Occipital lobe (tissue), 2 donors: ENCODE results near the gene CDC123. TPM values are rescaled to one million over a fixed set of nuclear protein-coding genes. Genes with fewer than 3 reads are reported as not detected.
A peak's percentile ranks its signal among the peaks of the same experiment; 100 is the strongest.
"Not testable (repeated sequence)": the region's sequence is repeated elsewhere in the genome, so short reads cannot be mapped to it uniquely, and the experiment has no call there.

Experiments
- DNase-seq: peaks from one replicate; lab custom pipeline; 2025; lab: John Stamatoyannopoulos, UW
- total RNA-seq: library from RNA; depleted of rRNA; stranded (reverse); fragments of >200 nt; gene quantifications from one replicate; pipeline ENCODE4 v1.2.3, GENCODE V29; 2014

Gene CDC123
- total RNA-seq, 1 donor from 2014 or later, result 105 TPM

DNA sequence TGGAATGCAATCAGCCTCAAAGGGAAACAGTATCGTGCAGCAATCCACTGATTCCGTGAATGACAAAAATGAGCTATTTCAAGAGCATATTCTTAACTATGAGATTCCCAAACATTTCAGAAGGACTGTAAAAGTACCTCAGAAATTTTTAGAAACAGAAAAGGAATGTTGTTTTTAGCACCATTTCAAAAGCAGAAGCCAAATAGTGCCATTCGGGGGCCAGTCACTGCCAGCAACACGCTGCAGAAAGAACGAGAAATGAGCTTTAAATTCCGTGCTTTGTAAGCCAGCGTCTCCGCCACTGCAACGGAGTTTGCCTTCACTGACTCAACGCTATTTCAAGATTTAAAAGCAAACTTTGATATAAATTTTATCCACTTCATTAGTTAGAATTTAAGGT lies 6.6 kb upstream of the CDC123 start:
- DNase-seq, result no peak

DNA sequence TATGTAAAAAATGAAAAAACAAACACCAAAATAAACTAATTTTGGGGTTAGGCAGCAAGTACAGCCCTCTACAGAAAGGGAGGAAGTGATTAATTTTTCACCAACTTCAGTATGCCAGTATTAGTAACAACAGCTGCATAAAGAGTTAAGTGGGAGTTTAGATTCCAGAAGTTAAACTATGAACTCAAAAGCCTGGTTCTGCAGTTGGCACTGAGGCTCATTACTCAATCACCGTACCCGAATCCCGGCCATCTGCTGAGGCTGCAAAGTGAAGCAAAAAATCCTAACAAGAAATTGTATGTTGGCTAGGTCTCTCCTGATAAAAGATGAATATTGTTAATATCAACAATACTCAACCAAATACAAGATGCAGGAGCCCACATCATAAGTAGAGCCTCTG lies 4.3 kb upstream of the CDC123 start:
- DNase-seq, result no peak

DNA sequence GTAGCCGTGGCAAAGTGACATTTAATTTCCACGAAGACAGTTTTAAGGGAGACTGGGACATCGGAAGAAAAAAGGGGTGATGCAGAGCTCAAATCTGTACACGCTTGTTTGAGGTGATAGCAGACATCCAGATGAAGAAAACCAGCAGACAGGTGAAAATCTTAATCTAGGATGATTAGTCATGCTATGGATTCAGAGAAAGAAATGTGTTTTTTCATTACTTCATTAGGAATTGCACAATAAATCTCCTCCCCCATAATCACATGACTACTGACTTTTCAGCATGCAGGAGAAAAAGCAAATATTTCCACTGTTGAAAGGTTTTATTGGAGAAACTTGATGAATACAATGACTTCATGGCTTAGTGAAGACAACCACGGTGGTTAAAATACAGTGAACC lies 2.8 kb upstream of the CDC123 start:
- DNase-seq, result no peak

DNA sequence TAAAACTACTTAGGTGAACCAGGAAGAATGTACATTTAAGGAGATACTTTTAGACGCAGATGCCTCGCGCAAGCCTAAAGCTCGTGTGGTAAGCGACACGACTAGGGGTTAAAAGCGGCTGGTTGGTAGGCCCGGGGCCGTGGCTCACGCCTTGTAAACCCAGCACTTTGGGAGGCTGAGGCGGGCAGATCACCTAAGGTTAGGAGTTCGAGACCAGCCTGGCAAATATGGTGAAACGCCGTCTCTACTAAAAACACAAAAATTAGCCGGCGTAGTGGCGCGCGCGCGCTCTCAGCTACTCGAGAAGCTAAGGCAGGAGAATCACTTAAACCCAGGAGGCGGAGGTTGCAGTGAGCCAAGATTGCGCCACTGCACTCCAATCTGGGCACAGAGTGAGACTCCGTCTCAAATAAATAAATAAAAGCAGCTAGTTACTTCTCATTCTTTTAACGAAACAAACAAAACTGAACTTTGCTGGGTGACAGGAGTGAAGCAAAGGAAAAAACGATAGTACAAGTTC lies 1.2 kb upstream of the CDC123 start:
- peak; percentile 15 for DNase-seq

DNA sequence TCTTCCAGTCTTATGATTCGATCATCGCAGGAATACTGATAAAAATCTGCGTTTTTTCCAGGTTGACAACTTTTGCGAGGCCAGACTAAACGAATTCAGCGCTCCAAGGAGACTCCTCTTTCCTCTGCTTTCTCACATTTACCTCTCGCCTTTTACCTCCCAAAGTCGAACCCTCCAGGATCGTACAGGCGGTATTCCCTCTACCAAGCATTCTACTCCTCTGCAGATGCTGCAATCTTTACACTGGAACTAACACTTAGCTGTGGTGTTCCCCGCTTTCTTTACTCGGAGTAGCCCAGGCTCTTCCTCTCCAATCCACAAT lies 746 bp upstream of the CDC123 start:
- DNase-seq, result no peak

DNA sequence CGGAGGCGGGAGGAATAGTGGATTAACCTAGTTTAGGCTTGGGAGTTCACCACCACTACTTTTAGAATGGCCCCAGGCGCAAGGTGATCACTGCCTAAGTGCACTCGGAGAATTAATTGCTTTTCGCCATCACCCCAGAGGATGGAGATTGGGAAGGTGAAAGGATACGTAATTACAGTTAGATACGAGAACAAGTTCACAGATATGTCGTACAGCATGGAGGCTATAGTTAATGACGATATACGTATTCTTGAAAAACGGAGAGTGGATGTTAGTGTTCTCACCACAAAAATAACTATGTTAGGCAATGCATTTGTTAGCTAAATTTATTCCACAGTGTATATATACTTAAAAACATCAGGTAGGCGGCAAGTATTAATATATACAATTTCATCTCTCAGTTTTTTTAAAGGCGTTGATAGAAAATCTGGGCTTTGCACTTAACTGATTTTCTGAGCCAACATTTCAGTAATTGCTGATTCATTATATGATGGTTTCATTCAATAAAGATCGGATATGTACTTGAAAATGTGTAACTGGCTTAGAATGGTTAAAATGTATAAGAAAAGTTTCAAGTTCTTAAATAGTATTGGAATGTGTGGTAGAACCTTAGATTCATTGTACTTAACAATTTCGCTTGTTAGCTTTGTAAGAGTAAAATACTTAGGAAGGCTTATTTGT lies 683 bp downstream of the CDC123 start:
- no peak for DNase-seq

DNA sequence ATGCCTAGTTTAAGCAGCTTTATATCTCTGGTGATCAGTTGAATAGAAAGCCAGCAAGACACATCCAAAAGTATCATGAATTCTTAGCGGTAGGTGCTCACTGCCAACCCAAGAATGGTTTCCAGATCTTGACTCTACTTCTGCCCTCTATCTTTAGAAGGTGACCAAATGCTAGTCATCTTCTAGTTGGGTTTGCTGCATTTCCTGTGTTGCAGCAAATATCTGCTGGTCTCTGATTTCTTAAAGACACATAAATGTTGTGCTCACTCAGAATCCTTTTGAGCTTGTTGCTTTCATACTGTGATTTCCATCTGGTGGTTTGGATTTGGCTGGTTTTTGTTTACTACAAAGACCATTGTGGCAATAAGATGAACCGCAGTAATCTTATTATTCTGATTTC lies 2.2 kb downstream of the CDC123 start:
- DNase-seq, result no peak

DNA sequence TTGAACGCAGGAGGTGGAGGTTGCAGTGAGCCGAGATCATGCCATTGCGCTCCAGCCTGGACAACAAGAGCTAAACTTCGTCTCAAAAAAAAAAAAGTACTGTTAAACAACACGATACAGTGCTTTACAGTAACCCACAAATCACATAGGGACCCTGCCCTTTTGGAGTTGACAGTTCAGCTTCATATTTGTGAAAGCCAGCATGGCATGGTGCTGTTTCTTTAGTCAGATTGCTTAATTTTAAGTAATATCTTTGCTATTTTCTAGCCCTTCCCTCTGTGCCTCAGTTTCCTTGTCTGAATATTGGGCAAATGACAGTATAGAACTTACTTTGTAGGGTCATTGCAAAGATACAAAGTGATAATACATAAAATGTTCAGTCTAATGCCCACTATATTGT lies 4.9 kb downstream of the CDC123 start:
- DNase-seq, result no peak

DNA sequence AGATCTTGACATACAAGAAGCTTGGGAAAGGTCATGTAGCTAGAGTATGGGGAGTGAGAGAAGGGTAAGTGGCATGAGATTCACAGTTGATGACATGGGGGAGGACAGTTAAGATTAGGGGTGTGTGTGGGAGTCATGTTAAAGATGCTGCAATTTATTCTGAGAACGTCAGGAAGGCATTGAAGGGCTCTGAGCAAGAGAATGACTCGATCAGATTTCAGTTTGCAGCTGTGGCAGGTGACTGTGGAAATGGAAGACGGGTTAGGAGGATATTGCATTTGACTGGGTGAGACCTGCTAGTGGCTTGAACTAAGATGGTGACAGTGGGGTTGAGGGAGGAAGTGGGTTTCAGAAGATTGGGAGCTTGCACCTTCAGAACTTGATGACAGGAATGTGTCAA lies 5.6 kb downstream of the CDC123 start:
- no peak for DNase-seq

DNA sequence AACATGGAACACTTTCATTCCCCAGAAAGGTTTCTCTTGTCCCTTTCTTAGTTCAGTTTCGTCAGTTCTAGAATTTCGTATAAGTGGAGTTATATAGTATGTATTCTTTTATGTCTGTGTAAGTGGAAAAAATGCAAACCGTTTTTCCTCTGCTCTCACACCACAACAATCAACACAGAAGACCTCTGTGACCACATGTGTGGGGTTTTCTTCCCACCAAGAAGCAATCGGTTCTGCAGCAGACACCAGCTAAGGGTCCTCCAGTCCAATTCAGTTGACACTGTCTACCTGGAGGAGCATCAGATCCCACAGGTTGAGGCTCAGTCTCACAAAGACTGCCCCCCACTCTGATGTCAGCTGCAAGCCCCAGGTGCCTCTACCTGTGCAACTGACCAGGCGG lies 6.2 kb downstream of the CDC123 start:
- no peak for DNase-seq

DNA sequence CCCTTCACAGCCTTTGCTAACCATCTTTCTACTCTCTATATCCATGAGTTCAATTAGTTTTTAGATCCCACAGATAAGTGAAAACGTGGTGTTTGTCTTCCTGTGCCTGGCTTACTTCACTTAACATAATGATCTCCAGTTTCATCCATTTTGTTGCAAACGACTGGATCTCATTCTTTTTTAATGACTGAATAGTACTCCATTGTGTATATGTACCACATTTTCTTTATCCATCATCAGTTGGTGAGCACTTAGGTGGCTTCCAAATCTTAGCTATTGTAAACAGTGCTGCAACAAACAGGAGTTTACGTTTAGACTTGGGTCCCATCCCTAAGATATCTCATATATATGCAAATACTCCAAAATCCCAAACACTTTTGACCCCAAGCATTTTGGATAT lies 9.1 kb downstream of the CDC123 start:
- DNase-seq, result no peak

DNA sequence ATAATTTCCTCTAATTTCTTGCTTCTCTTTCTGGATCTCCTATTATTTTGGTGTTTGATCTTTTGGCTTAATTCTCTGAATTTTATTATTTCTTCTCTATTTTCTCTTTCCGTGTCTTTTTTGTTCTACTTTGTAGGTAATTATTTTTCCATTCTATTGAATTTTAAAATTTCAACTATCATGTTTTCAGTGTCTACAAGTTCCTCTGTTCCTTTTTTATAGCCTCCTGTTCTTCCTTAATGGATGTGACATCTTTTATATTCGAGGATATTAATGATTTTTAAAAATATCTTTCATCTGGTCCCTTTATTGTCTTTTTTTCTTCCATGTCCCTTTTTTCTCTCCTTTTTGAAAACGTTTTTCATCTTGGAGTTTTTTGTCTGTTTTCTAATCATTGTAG lies 11.1 kb downstream of the CDC123 start:
- DNase-seq, result no peak

DNA sequence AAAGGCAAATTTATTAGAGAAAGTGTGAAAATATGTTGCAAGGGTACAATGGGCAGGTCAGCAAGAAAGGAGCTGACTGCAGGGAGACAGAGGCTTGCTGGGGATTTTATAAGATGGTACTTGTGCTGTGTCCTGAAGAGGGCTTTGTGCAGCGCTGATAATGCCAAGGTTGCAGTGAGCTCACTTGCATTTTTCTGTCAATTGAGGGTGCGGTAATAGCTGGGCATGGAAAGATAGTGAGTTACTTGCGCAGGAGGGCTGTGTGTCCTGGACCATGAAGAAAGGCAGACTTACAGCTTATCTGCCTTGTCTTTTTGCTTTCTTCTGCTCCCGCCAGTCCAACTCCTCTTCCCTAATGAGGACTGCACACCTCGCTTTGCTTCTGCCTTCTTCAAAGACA lies 12.5 kb downstream of the CDC123 start:
- DNase-seq, result no peak

DNA sequence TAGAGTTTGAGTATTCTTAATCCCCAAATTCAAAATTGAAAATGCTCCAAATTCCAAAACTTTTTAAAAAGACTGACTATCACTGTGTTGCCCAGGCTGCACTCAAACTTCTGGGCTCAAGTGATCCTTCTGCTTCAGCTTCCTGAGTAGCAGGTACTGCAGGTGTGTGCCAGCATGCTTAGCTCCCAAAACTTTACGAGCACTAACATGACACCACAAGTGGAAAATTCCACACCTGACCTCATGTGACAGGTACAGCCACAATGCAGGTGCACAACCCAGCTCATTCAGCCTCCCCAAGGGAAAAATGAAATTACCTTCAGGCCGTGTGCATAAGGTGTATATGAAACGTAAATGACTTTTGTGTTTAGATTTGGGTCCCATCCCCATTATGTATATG lies 16.5 kb downstream of the CDC123 start:
- DNase-seq, result no peak

DNA sequence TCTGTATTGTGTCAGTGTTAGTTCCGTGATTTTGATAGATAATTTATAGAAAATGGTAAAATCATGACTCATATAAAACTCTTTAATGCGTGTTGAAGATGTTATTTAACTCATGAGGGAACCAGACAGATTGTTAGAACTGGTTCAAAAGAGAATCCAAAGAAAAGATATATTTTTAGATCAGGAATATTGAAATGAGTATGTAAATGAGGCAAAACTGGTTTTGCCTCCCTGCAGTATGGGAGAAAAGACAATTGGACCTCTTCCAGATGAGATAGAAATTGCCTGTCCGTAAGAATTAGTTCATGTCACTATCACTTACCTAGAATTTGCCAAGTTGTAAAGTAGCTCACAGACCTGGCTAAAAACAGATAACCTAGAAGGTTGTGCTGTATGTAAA lies 17.6 kb downstream of the CDC123 start:
- no peak for DNase-seq

DNA sequence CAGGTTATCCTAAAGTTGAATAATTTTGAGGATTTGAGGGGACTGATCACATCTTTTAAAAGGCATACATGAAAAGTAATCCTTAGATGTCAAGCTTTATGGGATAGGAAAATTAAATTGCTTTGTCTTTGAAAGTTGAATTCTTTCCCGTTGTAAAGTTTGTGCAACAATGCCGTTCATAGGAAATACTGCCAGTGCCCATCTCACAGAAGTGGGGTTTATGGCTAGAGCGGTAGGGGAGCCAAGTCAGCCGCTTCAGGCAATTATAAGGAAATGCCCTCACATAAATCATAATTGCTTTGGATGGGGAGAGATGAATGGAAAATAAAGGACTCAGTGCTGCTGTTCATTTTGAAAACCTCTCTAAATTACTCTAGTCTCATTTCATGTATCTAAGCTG lies 18.1 kb downstream of the CDC123 start:
- no peak for DNase-seq

DNA sequence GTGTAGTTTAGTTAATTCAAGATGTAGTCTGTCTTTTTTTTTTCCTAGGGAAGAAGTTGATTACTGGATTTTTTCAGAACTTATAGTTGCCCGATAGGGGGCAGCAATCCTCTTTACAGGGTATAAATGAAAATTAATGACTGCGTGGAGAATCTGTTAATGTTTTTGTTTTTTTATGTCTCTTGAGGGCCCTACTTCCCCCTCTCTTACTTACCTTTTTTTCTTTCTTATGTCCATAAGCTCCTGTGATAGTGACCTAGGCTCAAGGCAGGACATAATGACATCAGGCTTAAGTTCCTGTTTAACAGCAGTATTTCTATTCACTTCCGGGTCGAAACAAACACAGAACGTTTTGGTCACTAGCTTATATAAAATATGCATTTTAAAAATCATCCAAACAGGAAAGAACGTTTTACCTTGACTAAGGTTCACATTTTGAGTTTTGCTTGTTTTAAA lies 18.8 kb downstream of the CDC123 start:
- no peak for DNase-seq

DNA sequence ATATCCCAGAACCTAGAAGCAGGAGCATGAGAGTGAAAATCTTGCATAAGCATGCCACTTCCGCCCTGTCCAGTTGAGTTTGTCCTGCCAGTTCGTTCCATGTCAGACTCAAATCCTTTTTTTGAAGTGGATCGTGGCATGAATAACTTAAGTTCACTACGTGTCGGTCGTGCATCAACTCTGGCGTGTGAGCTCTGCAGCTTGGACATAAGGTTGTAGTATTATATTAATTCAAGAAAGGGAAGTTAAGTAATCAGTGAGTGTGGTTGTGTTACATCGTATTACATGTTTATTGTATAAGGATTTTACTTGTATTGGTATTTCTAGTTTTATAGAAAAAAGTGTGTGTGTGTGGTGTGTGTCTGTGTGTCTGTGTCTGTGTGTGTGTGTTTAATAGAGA lies 23.0 kb downstream of the CDC123 start:
- no peak for DNase-seq

DNA sequence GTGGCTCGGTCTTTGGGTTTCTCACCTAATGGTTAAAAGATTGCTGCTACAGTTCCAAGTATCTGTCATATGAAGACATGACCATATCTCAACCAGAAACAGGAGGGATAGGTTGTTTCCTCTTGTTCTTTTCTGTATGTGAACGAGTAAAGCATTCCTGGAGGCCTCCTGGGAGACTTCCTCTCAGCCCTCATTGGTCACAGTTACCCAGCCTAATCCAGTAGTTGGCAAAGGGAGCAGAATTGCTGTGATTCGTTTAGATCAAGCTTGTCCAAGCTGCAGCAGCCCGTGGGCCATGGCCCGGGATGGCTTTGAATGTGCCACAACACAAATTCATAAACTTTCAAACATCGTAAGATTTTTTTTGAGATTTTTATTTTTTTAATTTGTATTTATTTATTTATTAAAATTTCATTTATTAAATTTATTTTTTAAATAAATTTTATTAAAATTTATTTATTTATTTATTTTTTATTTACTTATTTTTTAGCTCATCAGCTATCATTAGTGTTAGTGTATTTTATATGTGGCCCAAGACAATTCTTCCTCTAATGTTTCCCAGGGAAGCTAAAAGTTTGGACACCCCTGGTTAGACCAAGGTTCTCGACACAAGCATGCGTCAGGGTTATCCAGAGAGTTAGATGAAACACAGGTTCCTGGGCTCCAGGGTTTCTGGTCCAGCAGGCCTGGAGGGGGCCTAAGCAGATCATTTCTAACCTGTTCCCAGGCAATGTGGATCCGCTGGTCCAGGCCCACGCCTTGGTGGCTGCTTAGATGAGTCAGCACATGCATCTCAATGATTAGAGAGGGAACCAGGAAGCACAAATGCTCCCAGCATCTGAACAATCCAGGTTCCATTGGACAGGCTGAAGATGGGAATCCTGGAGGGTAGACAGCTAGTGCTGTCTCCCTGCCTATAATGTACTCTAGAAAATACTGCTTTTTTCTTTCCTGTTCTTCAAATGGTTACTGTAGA lies 25.6 kb downstream of the CDC123 start:
- no peak for DNase-seq

DNA sequence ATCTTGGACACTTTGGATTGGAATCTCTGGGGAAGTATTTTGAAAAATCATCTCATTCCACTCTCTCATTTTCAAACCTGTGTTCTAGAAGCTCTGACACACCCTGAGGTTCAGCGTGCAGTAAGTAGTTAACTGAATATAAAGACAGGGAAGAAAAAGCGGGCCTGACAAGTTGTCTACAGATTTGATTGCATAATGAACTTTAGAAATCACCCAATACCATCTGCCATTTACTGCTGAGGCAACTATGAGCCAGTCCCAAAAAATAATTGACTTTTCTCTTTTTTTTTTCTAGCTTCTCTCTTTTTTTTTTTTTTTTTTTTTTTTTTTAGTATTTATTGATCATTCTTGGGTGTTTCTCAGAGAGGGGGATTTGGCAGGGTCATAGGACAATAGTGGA lies 29.5 kb downstream of the CDC123 start:
- no peak for DNase-seq

DNA sequence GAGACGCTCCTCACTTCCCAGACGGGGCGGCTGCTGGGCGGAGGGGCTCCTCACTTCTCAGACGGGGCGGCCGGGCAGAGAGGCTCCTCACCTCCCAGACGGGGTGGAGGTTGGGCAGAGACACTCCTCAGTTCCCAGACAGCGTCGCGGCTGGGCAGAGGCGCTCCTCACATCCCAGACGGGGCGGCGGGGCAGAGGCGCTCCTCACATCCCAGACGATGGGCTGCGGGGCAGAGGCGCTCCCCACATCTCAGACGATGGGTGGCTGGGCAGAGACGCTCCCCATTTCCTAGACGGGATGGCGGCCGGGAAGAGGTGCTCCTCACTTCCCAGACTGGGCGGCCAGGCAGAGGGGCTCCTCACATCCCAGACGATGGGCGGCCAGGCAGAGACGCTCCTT lies 30.4 kb downstream of the CDC123 start:
- not testable (repeated sequence) for DNase-seq

DNA sequence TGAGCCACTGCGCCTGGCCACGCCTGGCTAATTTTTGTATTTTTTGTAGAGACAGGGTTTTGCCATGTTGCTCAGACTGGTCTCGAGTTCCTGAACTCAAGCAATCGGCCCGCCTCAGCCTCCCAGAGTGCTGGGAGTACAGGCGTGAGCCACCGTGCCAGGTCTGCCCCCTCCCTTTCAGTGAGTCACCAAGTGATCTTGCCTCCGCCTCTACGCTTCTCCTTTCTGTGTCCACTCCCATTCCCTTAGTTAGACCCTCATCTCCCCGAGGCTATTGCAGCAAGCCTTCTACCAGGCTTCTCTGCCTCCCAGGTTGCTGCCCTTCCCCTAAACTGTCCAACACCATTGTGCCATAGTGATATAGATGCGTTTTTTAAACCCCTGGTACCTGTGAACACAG lies 32.9 kb downstream of the CDC123 start:
- DNase-seq, result no peak

DNA sequence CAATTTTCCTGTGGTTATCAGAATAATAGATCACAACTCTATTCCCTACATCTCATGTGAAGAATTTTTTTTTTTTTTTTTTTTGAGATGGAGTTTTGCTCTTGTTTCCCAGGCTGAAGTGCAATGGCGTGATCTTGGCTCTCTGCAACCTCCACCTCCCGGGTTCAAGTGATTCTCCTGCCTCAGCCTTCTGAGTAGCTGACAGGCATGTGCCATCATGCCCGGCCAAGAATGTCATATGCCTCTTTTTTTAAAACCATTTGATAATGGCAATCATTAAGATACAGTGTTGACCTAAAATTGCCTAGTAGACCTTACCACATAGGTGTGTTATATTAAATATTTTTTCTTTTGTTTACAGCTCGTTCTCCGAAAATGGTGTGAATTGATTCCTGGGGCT lies 38.7 kb downstream of the CDC123 start:
- not testable (repeated sequence) for DNase-seq
